ENCODE data around the gene NPC1. TPM values are rescaled to one million over a fixed set of nuclear protein-coding genes. Genes with fewer than 3 reads are reported as not detected.
"Not testable (repeated sequence)": the region's sequence is repeated elsewhere in the genome, so short reads cannot be mapped to it uniquely, and the experiment has no call there.

Gene NPC1
- total RNA-seq, 2 experiments from 2014 or later: 25.9 to 27.9 TPM

DNA sequence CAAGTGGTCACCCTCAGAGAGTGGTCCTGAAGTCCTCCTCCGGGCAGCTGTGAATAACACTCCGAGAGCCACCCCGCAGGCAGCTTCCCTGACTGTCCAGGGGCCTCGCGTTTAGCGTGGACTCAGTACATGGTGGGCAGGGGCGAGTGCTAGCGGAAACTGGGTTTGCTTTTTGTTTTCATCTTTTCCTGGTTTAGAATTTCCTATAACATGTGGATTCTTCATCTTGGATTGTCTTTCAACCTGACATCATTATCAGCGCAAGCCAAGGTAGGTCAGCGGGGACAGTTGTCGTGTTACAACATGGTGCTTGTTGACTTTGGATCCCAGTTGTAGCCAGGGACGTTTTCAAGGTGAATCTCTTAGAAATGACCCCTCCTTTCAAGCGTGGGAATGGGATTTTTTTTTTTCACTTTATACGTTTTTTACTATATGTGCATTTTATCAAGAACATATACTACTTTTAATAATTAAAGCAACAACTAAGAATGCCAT, 62.0 kb downstream of the NPC1 start:
- peaks cover 13% of the 10 kb centered on the region for H3K4me1 Mint-ChIP-seq (ENCODE audit: low read depth)
- intact Hi-C loops (cut with micrococcal nuclease): no loop called here
- no peaks in the 10 kb centered on the region for H3K9me3 Mint-ChIP-seq
- peaks cover 40% of the 10 kb centered on the region for H3K36me3 Mint-ChIP-seq (ENCODE audit: low read depth)
- peak overlapping the region; percentile 54 for H3K27ac Mint-ChIP-seq
- DNase-seq: no peak
- no peaks in the 10 kb centered on the region for H3K27me3 Mint-ChIP-seq (ENCODE audit: low read depth)
- CTCF ChIA-PET: interaction anchor here (0.6 kb wide), 1 partner anchor 12 kb away, joined by 3 read pairs; no protein-coding TSS in a partner anchor
- H3K4me3 Mint-ChIP-seq: no peak overlapping the region

DNA sequence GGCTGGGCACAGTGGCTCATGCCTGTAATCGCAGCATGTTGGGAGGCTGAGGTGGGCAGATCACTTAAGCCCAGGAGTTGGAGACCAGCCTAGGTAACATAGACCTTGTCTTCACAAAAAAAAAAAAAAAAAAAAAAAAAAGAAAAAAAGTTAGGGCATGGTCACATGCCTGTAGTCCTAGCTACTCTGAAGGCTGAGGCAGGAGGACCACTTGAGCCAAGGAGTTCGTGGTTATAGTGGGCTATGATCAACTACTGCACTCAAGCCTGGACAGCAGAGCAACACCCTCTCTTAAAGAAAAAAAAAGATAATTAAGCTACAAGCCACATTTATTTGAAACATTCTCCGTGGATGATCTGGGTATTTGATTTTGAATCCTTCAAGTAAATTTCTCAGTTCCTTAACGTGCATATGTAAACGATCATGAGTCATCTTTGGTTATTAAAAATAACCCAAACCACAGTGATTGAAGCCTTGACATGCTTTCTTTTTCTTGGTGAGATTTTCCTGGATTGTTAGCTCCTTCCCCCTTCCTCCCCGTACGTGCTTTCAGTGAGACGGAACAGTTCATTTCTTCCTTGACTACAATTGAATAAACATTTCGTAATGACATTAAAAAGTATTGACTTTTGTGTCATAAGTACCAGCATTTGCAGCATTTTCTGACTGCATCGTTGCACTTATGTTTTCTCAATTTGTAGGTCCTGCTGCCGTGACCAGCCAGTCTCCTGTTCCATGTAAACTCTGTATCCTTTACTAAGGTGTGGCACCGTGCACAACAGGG, 62.7 kb downstream of the NPC1 start:
- intact Hi-C loops (cut with micrococcal nuclease): no loop called here
- Mint-ChIP-seq H3K27me3 (ENCODE audit: low read depth) (no peaks in the 10 kb centered on the region), H3K4me1 (ENCODE audit: low read depth) (peaks cover 7% of the 10 kb centered on the region), H3K27ac (peak overlapping the region; percentile 54), H3K4me3 (no peak overlapping the region), H3K36me3 (ENCODE audit: low read depth) (peaks cover 35% of the 10 kb centered on the region), H3K9me3 (no peaks in the 10 kb centered on the region)
- CTCF ChIA-PET: interaction anchor here (0.6 to 0.8 kb wide), 3 partner anchors 12 to 81 kb away, joined by 3 read pairs; no protein-coding TSS in a partner anchor
- no peak for DNase-seq

DNA sequence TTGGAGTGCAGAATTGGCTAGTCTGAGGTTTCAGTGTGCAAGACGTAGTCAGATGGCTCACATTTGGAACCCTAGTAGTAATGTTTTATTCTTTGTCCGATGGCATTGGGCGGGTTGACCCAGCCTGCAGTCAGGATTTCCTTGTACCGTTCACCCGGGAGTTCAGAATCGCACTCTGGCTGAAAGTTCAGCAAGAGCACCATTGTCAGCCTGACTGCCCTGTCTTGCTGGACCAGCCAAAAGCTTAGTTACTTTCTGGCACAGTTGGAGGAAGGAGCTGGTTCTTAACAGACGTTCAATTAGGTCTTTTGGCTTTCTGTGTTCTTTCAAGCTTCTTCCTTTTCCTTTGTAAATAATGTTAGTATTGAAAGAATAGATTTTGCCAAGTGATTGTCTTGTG, 64.4 kb downstream of the NPC1 start:
- CTCF ChIA-PET: interaction anchor here (0.9 kb wide), 1 partner anchor 181 kb away, joined by 3 read pairs; no protein-coding TSS in a partner anchor
- Mint-ChIP-seq H3K36me3 (ENCODE audit: low read depth) (peaks cover 45% of the 10 kb centered on the region), H3K27me3 (ENCODE audit: low read depth) (no peaks in the 10 kb centered on the region), H3K27ac (peak overlapping the region; percentile 16), H3K4me3 (no peak overlapping the region), H3K4me1 (ENCODE audit: low read depth) (peaks cover 7% of the 10 kb centered on the region), H3K9me3 (no peaks in the 10 kb centered on the region)
- intact Hi-C loops (cut with micrococcal nuclease): no loop called here
- no peak for DNase-seq

DNA sequence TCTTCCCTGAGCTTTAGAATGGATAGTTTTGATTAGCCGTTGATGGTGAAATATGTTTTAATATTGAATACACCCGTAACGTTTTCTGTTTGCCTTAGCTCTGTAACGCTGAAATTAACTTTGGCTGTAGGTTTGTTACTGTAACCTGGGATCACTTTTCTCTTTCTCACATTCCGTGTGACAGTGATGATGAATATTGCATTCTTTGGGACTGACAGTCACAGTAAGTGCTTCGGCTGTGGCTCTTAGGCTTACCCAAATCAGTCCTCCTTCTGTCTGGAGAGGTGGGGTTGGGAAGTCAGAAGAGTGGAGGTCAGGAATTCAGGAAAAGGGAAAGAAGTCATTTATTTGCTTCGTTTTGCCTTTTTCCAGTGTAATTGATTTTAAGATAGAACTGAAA, 65.0 kb downstream of the NPC1 start:
- Mint-ChIP-seq H3K36me3 (ENCODE audit: low read depth) (peaks cover 45% of the 10 kb centered on the region), H3K4me3 (no peak overlapping the region), H3K9me3 (no peaks in the 10 kb centered on the region), H3K27me3 (ENCODE audit: low read depth) (no peaks in the 10 kb centered on the region), H3K4me1 (ENCODE audit: low read depth) (peaks cover 7% of the 10 kb centered on the region), H3K27ac (no peak overlapping the region)
- intact Hi-C loops (cut with micrococcal nuclease): no loop called here
- CTCF ChIA-PET: interaction anchor here (1.1 to 1.2 kb wide), 2 partner anchors 10 to 64 kb away, joined by 3 read pairs; no protein-coding TSS in a partner anchor
- DNase-seq: no peak

GRCh38 chr18:23519734-23520133, 66.6 kb downstream of the NPC1 start:
- Mint-ChIP-seq H3K27me3 (ENCODE audit: low read depth) (no peaks in the 10 kb centered on the region), H3K36me3 (ENCODE audit: low read depth) (peaks cover 46% of the 10 kb centered on the region), H3K4me1 (ENCODE audit: low read depth) (peaks cover 9% of the 10 kb centered on the region), H3K9me3 (no peaks in the 10 kb centered on the region), H3K27ac (peak overlapping the region; percentile 39), H3K4me3 (no peak overlapping the region)
- intact Hi-C loops (cut with micrococcal nuclease): loop anchor here (5.0 kb wide), 1 partner anchor 183 kb away; no protein-coding TSS in a partner anchor
- no peak for DNase-seq
- CTCF ChIA-PET: no interaction called here

- Mint-ChIP-seq H3K4me3 (no peak overlapping the region), H3K36me3 (ENCODE audit: low read depth) (peaks cover 34% of the 10 kb centered on the region), H3K4me1 (ENCODE audit: low read depth) (peaks cover 7% of the 10 kb centered on the region), H3K9me3 (no peaks in the 10 kb centered on the region), H3K27ac (peak overlapping the region; percentile 60), H3K27me3 (ENCODE audit: low read depth) (no peaks in the 10 kb centered on the region)
- peak; percentile 89 for DNase-seq
- CTCF ChIA-PET: interaction anchor here (0.6 to 3.8 kb wide), 37 partner anchors 10 to 1919 kb away, joined by 3 to 22 read pairs (median 4); partner anchors contain the start of gene RIOK3
- intact Hi-C loops (cut with micrococcal nuclease): loop anchor here (1.0 to 5.0 kb wide), 5 partner anchors 25 to 296 kb away; partner anchors contain the start of gene LAMA3
Observed at GRCh38 chr18:23515911-23516546, 70.3 kb downstream of the NPC1 start.

- CTCF ChIA-PET: interaction anchor here (0.6 to 0.7 kb wide), 3 partner anchors 16 to 68 kb away, joined by 3 read pairs; no protein-coding TSS in a partner anchor
- Mint-ChIP-seq H3K36me3 (ENCODE audit: low read depth) (peaks cover 33% of the 10 kb centered on the region), H3K4me1 (ENCODE audit: low read depth) (peaks cover 13% of the 10 kb centered on the region)
Observed at GRCh38 chr18:23512641-23513040, 73.7 kb downstream of the NPC1 start.

DNA sequence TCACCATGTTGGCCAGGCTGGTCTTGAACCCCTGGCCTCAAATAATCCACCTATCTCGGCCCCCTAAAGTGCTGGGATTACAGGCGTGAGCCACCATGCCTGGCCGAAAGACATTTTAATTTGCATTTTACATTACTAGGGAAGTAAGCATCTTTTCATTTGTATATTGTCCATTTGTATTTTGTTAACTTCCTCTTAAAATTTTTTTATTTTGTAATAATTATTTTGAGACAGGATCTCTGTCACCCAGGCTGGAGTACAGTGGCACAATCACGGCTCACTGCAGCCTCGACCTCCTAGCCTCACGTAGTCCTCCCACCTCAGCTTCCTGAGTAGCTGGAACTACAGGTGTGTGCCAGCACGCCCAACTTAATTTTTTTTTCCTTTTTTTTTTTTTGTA, 74.1 kb downstream of the NPC1 start:
- H3K9me3 Mint-ChIP-seq; H3K4me3 Mint-ChIP-seq; DNase-seq; intact Hi-C loops (cut with micrococcal nuclease); H3K27me3 Mint-ChIP-seq (ENCODE audit: low read depth): not testable (repeated sequence)
- Mint-ChIP-seq H3K4me1 (ENCODE audit: low read depth) (peaks cover 16% of the 10 kb centered on the region), H3K27ac (peak overlapping the region; percentile 69), H3K36me3 (ENCODE audit: low read depth) (peaks cover 33% of the 10 kb centered on the region)
- CTCF ChIA-PET: interaction anchor here (0.6 to 0.7 kb wide), 4 partner anchors 12 to 69 kb away, joined by 3 read pairs; no protein-coding TSS in a partner anchor

More at GRCh38 chr18:23512641-23513040, 73.7 kb downstream of the NPC1 start:
- DNase-seq: no peak
- intact Hi-C loops (cut with micrococcal nuclease): no loop called here
- Mint-ChIP-seq H3K4me3 (no peak overlapping the region), H3K9me3 (no peaks in the 10 kb centered on the region), H3K27me3 (ENCODE audit: low read depth) (no peaks in the 10 kb centered on the region), H3K27ac (peak overlapping the region; percentile 69)

DNA sequence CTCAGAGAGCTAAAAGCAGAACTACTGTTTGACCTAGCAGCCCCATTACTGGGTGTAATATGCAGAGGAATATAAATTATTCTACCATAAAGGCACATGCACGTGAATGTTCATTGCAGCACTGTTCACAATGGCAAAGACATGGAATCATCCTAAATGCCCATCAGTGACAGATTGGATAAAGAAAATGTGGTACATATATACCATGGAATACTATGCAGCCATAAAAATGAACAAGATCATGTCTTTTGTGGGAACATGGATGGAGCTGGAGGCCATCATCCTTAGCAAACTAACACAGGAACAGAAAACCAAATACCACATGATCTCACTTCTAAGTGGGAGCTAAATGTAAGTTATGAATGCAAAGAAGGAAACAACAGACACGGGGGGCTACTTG, 75.4 kb downstream of the NPC1 start:
- Mint-ChIP-seq H3K4me1 (ENCODE audit: low read depth) (peaks cover 21% of the 10 kb centered on the region), H3K36me3 (ENCODE audit: low read depth) (peaks cover 33% of the 10 kb centered on the region)
- CTCF ChIA-PET: interaction anchor here (1.0 kb wide), 1 partner anchor 10 kb away, joined by 3 read pairs; no protein-coding TSS in a partner anchor
- intact Hi-C loops (cut with micrococcal nuclease); H3K27me3 Mint-ChIP-seq (ENCODE audit: low read depth); H3K27ac Mint-ChIP-seq; H3K9me3 Mint-ChIP-seq; DNase-seq; H3K4me3 Mint-ChIP-seq: not testable (repeated sequence)

GRCh38 chr18:23506393-23506792, 79.9 kb downstream of the NPC1 start:
- peaks cover 37% of the 10 kb centered on the region for H3K4me1 Mint-ChIP-seq (ENCODE audit: low read depth)
- no peak for DNase-seq
- peaks cover 30% of the 10 kb centered on the region for H3K36me3 Mint-ChIP-seq (ENCODE audit: low read depth)
- H3K4me3 Mint-ChIP-seq: no peak overlapping the region
- intact Hi-C loops (cut with micrococcal nuclease): loop anchor here (10.0 kb wide), 2 partner anchors 242 to 692 kb away; no protein-coding TSS in a partner anchor
- H3K27ac Mint-ChIP-seq: no peak overlapping the region
- H3K9me3 Mint-ChIP-seq: no peaks in the 10 kb centered on the region
- H3K27me3 Mint-ChIP-seq (ENCODE audit: low read depth): no peaks in the 10 kb centered on the region
- CTCF ChIA-PET: interaction anchor here (1.7 to 2.0 kb wide), 2 partner anchors 10 kb away, joined by 4 to 7 read pairs; no protein-coding TSS in a partner anchor

GRCh38 chr18:23504720-23505119, 81.6 kb downstream of the NPC1 start:
- H3K27me3 Mint-ChIP-seq (ENCODE audit: low read depth): no peaks in the 10 kb centered on the region
- H3K4me1 Mint-ChIP-seq (ENCODE audit: low read depth): peaks cover 37% of the 10 kb centered on the region
- peaks cover 20% of the 10 kb centered on the region for H3K36me3 Mint-ChIP-seq (ENCODE audit: low read depth)
- CTCF ChIA-PET: interaction anchor here (1.2 to 2.1 kb wide), 3 partner anchors 8 to 13 kb away, joined by 5 to 16 read pairs (median 7); no protein-coding TSS in a partner anchor
- peak; percentile 19 for DNase-seq
- H3K9me3 Mint-ChIP-seq: no peaks in the 10 kb centered on the region
- peak overlapping the region; percentile 92 for H3K4me3 Mint-ChIP-seq
- intact Hi-C loops (cut with micrococcal nuclease): loop anchor here (2.0 to 10.0 kb wide), 6 partner anchors 158 to 690 kb away; partner anchors contain the start of genes ANKRD29 and CABLES1
- H3K27ac Mint-ChIP-seq: peak overlapping the region; percentile 44

- Mint-ChIP-seq H3K36me3 (ENCODE audit: low read depth) (peaks cover 20% of the 10 kb centered on the region), H3K4me3 (peak overlapping the region; percentile 92), H3K27ac (peak overlapping the region; percentile 44), H3K27me3 (ENCODE audit: low read depth) (no peaks in the 10 kb centered on the region), H3K4me1 (ENCODE audit: low read depth) (peaks cover 41% of the 10 kb centered on the region), H3K9me3 (no peaks in the 10 kb centered on the region)
- CTCF ChIA-PET: interaction anchor here (2.1 kb wide), 1 partner anchor 12 kb away, joined by 16 read pairs; no protein-coding TSS in a partner anchor
- peak; percentile 15 for DNase-seq
- intact Hi-C loops (cut with micrococcal nuclease): loop anchor here (1.0 to 10.0 kb wide), 13 partner anchors 16 to 893 kb away; partner anchors contain the start of genes ANKRD29, CABLES1, NPC1 and OSBPL1A
Observed at GRCh38 chr18:23503963-23504344, 82.4 kb downstream of the NPC1 start.
